K562 (cell line): ENCODE data around the gene YJEFN3. TPM values are rescaled to one million over a fixed set of nuclear protein-coding genes. Genes with fewer than 3 reads are reported as not detected.

Experiments
- ATAC-seq: fragments of 200-7000 bp; cut with Tn5 transposase; 3 replicates; pipeline ENCODE4 v1.9.1; 2020; ENCODE audit warnings: moderate library complexity
- BruUV-seq: library from RNA; stranded (reverse); fragments of 400-500 nt; replicated peaks from 2 replicates; lab custom pipeline; 2021; lab: Mats Ljungman, UMichigan
- CTCF ChIA-PET: fragments of 300-600 bp; formaldehyde crosslinking; extraction: SDS; loops from one replicate; lab custom pipeline; 2021; ENCODE audit warnings: low intra/inter-chr PET ratio; lab: Yijun Ruan, JAX
- POLR2A ChIA-PET: fragments of 300-600, 350-650 bp; sonication (Branson Sonifier 250); formaldehyde crosslinking; extraction: SDS; loops from one replicate; lab custom pipeline; 2021; ENCODE audit warnings: antibody characterized with exemption, inconsistent platforms; lab: Yijun Ruan, JAX
- DNase-seq, 4 experiments: peaks; one replicate each; pipeline versions ENCODE4 v3.0.0 to v3.0.0-alpha.2; 2011 to 2018; ENCODE audit warnings: low spot score in 3 of 4, mixed read lengths in 3 of 4; ENCODE audit errors: extremely low read depth in 1 of 4
- FAIRE-seq: peaks from 2 replicates; lab custom pipeline; 2011; peaks lifted over from hg19 to GRCh38; lab: Jason Lieb, UNC
- H2AFZ ChIP-seq: 2 replicates; pipeline ENCODE4 v1.6.0; 2011; ENCODE audit warnings: low read depth, low read length, control low read depth, inconsistent platforms
- H3K27ac ChIP-seq: fragments of 200-600 bp; 3 replicates; pipeline ENCODE4 v1.8.0; 2011; ENCODE audit warnings: low read depth, mild to moderate bottlenecking, control low read depth, inconsistent platforms, low read length, moderate library complexity, mixed read lengths; ENCODE audit errors: extremely low read depth
- H3K27me3 ChIP-seq, 2 experiments: fragments of 300-600 bp in 1 of 2; 2 replicates in 1 of 2; 3 replicates in 1 of 2; pipeline versions ENCODE4 v1.6.0 to v1.8.0; 2011; ENCODE audit warnings: inconsistent platforms in 2 of 2, low read length in 2 of 2, mild to moderate bottlenecking in 1 of 2, mixed read lengths in 1 of 2, moderate library complexity in 1 of 2; ENCODE audit not compliant: control insufficient read depth in 2 of 2, insufficient read depth in 2 of 2
- H3K36me3 ChIP-seq: fragments of 300-600 bp; 3 replicates; pipeline ENCODE4 v1.8.0; 2011; ENCODE audit warnings: mild to moderate bottlenecking, low read length, inconsistent platforms; ENCODE audit not compliant: control insufficient read depth, insufficient read depth
- H3K4me1 ChIP-seq, 2 experiments: fragments of 200-600 bp in 1 of 2; replicated peaks in 1 of 2; 2 replicates in 1 of 2; 3 replicates in 1 of 2; pipeline versions ENCODE4 v1.5.1 to v1.8.0; 2011; ENCODE audit warnings: inconsistent platforms in 2 of 2, low read length in 2 of 2, mild to moderate bottlenecking in 1 of 2, mixed read lengths in 1 of 2, moderate library complexity in 1 of 2; ENCODE audit not compliant: control insufficient read depth in 2 of 2, insufficient read depth in 2 of 2
- H3K4me2 ChIP-seq: 2 replicates; pipeline ENCODE4 v1.6.1; 2011; ENCODE audit warnings: low read length, control low read depth, inconsistent platforms, mixed read lengths; ENCODE audit not compliant: insufficient read depth
- H3K4me3 ChIP-seq: fragments of 200-600 bp; sonication (generic), shearing (Covaris generic); 2 replicates; pipeline ENCODE4 v1.5.1; 2016; ENCODE audit warnings: control low read depth, inconsistent platforms
- H3K79me2 ChIP-seq: fragments of 200-600 bp; 3 replicates; pipeline ENCODE4 v1.8.0; 2011; ENCODE audit warnings: low read length, inconsistent platforms; ENCODE audit not compliant: control insufficient read depth, insufficient read depth
- H3K9ac ChIP-seq, 2 experiments: 2 replicates each; pipeline versions ENCODE4 v1.6.0 to v1.6.1; 2011; ENCODE audit warnings: low read depth in 2 of 2, low read length in 2 of 2, control low read depth in 1 of 2, inconsistent platforms in 1 of 2, mild to moderate bottlenecking in 1 of 2, mixed read lengths in 1 of 2; ENCODE audit not compliant: insufficient read depth in 1 of 2
- H3K9me1 ChIP-seq: one replicate; pipeline ENCODE4 v1.6.0; 2011; ENCODE audit warnings: inconsistent platforms, mild to moderate bottlenecking, low read length, moderate library complexity; ENCODE audit not compliant: control insufficient read depth, insufficient read depth
- H3K9me3 ChIP-seq: replicated peaks from 2 replicates; pipeline ENCODE4 v1.5.1; 2011; ENCODE audit warnings: low read depth, low read length, inconsistent platforms; ENCODE audit not compliant: control insufficient read depth, insufficient read depth
- H4K20me1 ChIP-seq: replicated peaks from 2 replicates; pipeline ENCODE4 v1.6.1; 2011; ENCODE audit warnings: low read length, inconsistent platforms, mixed read lengths; ENCODE audit not compliant: control insufficient read depth, insufficient read depth
- ESRRB ChIP-seq: fragments of 250-450 bp; sonication (Bioruptor Pico); IDR thresholded peaks from 2 replicates; pipeline ENCODE4 v1.5.0; 2020; ENCODE audit warnings: mild to moderate bottlenecking, moderate library complexity, borderline replicate concordance
- FOXP4 ChIP-seq: sonication (generic); formaldehyde crosslinking; IDR thresholded peaks from 2 replicates; pipeline ENCODE4 v1.8.0; 2022; ENCODE audit warnings: mild to moderate bottlenecking, missing genetic modification reagents, borderline replicate concordance
- MAZ ChIP-seq, 2 experiments: fragments of 450-650 bp in 1 of 2; sonication (generic) in 1 of 2; formaldehyde crosslinking; IDR thresholded peaks in 1 of 2; conservative IDR thresholded peaks in 1 of 2; 2 replicates each; pipeline versions ENCODE4 v1.4.0 to v1.5.0; 2020; ENCODE audit warnings: mild to moderate bottlenecking in 1 of 2, missing genetic modification reagents in 1 of 2
- ZNF551 ChIP-seq: fragments of 250-450 bp; sonication (Bioruptor Pico); IDR thresholded peaks from 2 replicates; pipeline ENCODE4 v1.5.0; 2021; ENCODE audit warnings: mild to moderate bottlenecking, moderate library complexity
- WGBS: fragments of 100-300 bp; shearing (Covaris generic); methylation state at CpG from one replicate; pipeline ENCODE4 v1.1.6; 2016; ENCODE audit warnings: low coverage, mixed read lengths; ENCODE audit not compliant: insufficient coverage; ENCODE audit errors: missing lambda C conversion rate; 5-methylcytosine and 5-hydroxymethylcytosine counted together
- in situ Hi-C: fragments of 300-500 bp; cut with MboI; formaldehyde crosslinking; loops from 4 replicates; pipeline ENCODE4 v1.15.0; 2018; ENCODE audit warnings: inconsistent platforms, mixed read lengths
- intact Hi-C: fragments of 100-400 bp; cut with micrococcal nuclease; formaldehyde crosslinking; loops from 2 replicates; pipeline ENCODE4 v1.14.2; 2022
- polyA plus RNA-seq, 8 experiments: library from polyadenylated mRNA; depleted of rRNA in 4 of 8; stranded (reverse) in 5 of 8; unstranded in 3 of 8; fragments of >200 nt; fragmentation: Nextera tagmentation in 2 of 8; fragmentation: Illumina TruSeq in 1 of 8; extraction: Ambion mirVana in 2 of 8; extraction: Trizol in 1 of 8; gene quantifications; 2 replicates each; pipeline versions ENCODE4 v1.2.1 to v1.2.3, GENCODE V29; 2011 to 2014; ENCODE audit warnings: inconsistent platforms in 1 of 8, missing spikeins in 1 of 8
- total RNA-seq, 7 experiments: library from RNA; depleted of rRNA in 6 of 7; stranded (reverse); fragments of >200 nt in 6 of 7; fragmentation: Illumina TruSeq in 2 of 7; extraction: Trizol in 2 of 7; gene quantifications; 2 replicates each; pipeline versions ENCODE4 v1.2.1 to v1.2.3, GENCODE V29; 2011 to 2021; ENCODE audit warnings: low replicate concordance in 1 of 7
- TF ChIP-seq, protein P1 (sequence below): fragments of 450-650 bp; formaldehyde crosslinking; IDR thresholded peaks from 2 replicates; pipeline ENCODE4 v1.4.0; 2020; ENCODE audit warnings: mild to moderate bottlenecking, moderate library complexity
- TF ChIP-seq, protein P2 (sequence below): fragments of 150-350 bp; IDR thresholded peaks from 2 replicates; pipeline ENCODE4 v1.6.1; 2014; ENCODE audit warnings: low read depth, mild to moderate bottlenecking, low read length, borderline replicate concordance
- TF ChIP-seq, protein P3 (sequence below): sonication (generic); formaldehyde crosslinking; IDR thresholded peaks from 2 replicates; pipeline ENCODE4 v1.8.0; 2022; ENCODE audit warnings: mild to moderate bottlenecking, missing genetic modification reagents
- TF ChIP-seq, protein P4 (sequence below): fragments of 250-450 bp; sonication (Bioruptor Pico); IDR thresholded peaks from 2 replicates; pipeline ENCODE4 v1.9.0; 2021; ENCODE audit warnings: mild to moderate bottlenecking

The YJEFN3 gene
- total and polyA plus RNA-seq, 9 of the 15 experiments (the other 6 are each of a cell fraction or from before 2014, with no cell fraction given), result 0.04 to 5.8 (median 1.3) TPM; not detected in 1

- no peak overlapping the region for H2AFZ ChIP-seq
- peak overlapping the region in 1 of 2 experiments; percentile 35; a peak in 1 of 4 replicates for H3K9ac ChIP-seq
- peaks cover 4% of the 10 kb centered on the region for H3K9me1 ChIP-seq
- H3K79me2 ChIP-seq, result peaks cover 94% of the 10 kb centered on the region
- no peak for DNase-seq
- TF ChIP-seq ESRRB (CRISPR knock-in tag), result no peak
- TF ChIP-seq FOXP4 (CRISPR knock-in tag), result no peak
- TF ChIP-seq, protein P1, sequence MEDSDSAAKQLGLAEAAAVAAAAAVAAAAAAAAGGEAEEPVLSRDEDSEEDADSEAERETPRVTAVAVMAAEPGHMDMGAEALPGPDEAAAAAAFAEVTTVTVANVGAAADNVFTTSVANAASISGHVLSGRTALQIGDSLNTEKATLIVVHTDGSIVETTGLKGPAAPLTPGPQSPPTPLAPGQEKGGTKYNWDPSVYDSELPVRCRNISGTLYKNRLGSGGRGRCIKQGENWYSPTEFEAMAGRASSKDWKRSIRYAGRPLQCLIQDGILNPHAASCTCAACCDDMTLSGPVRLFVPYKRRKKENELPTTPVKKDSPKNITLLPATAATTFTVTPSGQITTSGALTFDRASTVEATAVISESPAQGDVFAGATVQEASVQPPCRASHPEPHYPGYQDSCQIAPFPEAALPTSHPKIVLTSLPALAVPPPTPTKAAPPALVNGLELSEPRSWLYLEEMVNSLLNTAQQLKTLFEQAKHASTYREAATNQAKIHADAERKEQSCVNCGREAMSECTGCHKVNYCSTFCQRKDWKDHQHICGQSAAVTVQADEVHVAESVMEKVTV, result no peak
- TF ChIP-seq ZNF551, result no peak
- TF ChIP-seq MAZ (CRISPR knock-in tag; conservative IDR thresholded peaks at IDR 0.05 in 1 of 2, IDR thresholded peaks at IDR 0.05 in 1 of 2), result no peak
- TF ChIP-seq, protein P2, sequence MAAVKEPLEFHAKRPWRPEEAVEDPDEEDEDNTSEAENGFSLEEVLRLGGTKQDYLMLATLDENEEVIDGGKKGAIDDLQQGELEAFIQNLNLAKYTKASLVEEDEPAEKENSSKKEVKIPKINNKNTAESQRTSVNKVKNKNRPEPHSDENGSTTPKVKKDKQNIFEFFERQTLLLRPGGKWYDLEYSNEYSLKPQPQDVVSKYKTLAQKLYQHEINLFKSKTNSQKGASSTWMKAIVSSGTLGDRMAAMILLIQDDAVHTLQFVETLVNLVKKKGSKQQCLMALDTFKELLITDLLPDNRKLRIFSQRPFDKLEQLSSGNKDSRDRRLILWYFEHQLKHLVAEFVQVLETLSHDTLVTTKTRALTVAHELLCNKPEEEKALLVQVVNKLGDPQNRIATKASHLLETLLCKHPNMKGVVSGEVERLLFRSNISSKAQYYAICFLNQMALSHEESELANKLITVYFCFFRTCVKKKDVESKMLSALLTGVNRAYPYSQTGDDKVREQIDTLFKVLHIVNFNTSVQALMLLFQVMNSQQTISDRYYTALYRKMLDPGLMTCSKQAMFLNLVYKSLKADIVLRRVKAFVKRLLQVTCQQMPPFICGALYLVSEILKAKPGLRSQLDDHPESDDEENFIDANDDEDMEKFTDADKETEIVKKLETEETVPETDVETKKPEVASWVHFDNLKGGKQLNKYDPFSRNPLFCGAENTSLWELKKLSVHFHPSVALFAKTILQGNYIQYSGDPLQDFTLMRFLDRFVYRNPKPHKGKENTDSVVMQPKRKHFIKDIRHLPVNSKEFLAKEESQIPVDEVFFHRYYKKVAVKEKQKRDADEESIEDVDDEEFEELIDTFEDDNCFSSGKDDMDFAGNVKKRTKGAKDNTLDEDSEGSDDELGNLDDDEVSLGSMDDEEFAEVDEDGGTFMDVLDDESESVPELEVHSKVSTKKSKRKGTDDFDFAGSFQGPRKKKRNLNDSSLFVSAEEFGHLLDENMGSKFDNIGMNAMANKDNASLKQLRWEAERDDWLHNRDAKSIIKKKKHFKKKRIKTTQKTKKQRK, result no peak
- TF ChIP-seq, protein P3, sequence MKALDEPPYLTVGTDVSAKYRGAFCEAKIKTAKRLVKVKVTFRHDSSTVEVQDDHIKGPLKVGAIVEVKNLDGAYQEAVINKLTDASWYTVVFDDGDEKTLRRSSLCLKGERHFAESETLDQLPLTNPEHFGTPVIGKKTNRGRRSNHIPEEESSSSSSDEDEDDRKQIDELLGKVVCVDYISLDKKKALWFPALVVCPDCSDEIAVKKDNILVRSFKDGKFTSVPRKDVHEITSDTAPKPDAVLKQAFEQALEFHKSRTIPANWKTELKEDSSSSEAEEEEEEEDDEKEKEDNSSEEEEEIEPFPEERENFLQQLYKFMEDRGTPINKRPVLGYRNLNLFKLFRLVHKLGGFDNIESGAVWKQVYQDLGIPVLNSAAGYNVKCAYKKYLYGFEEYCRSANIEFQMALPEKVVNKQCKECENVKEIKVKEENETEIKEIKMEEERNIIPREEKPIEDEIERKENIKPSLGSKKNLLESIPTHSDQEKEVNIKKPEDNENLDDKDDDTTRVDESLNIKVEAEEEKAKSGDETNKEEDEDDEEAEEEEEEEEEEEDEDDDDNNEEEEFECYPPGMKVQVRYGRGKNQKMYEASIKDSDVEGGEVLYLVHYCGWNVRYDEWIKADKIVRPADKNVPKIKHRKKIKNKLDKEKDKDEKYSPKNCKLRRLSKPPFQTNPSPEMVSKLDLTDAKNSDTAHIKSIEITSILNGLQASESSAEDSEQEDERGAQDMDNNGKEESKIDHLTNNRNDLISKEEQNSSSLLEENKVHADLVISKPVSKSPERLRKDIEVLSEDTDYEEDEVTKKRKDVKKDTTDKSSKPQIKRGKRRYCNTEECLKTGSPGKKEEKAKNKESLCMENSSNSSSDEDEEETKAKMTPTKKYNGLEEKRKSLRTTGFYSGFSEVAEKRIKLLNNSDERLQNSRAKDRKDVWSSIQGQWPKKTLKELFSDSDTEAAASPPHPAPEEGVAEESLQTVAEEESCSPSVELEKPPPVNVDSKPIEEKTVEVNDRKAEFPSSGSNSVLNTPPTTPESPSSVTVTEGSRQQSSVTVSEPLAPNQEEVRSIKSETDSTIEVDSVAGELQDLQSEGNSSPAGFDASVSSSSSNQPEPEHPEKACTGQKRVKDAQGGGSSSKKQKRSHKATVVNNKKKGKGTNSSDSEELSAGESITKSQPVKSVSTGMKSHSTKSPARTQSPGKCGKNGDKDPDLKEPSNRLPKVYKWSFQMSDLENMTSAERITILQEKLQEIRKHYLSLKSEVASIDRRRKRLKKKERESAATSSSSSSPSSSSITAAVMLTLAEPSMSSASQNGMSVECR (CRISPR knock-in tag), result no peak
- TF ChIP-seq, protein P4, sequence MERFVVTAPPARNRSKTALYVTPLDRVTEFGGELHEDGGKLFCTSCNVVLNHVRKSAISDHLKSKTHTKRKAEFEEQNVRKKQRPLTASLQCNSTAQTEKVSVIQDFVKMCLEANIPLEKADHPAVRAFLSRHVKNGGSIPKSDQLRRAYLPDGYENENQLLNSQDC (CRISPR knock-in tag), result no peak
- in situ Hi-C loops, result no loop called here
- no peak for ATAC-seq
- H3K27me3 ChIP-seq, result no peaks in the 10 kb centered on the region
- intact Hi-C loops, result loop anchor here (5.0 kb wide), 1 partner anchor 99 kb away; no protein-coding TSS in a partner anchor
- H3K4me1 ChIP-seq, result peaks cover 38 to 48% of the 10 kb centered on the region in 2 experiments
- BruUV-seq, result no TSS peak
- H3K36me3 ChIP-seq, result peaks cover 66% of the 10 kb centered on the region; the same call in 2 of the 3 replicates
- no peak overlapping the region for H3K4me2 ChIP-seq
- peaks cover 20% of the 10 kb centered on the region; the same call in 1 of the 2 replicates for H4K20me1 ChIP-seq
- no peaks in the 10 kb centered on the region for H3K9me3 ChIP-seq
- ChIA-PET CTCF (no interaction called here), POLR2A (interaction anchor here (0.6 kb wide), 1 partner anchor 10 kb away, joined by 3 read pairs; no protein-coding TSS in a partner anchor)
- H3K4me3 ChIP-seq, result no peak overlapping the region
- no peak for FAIRE-seq
- no peak overlapping the region for H3K27ac ChIP-seq
- 93% methylated on average over 5 of the region's 5 CpGs for WGBS
Observed at GRCh38 chr19:19485998-19486290, 42.8 kb upstream of the YJEFN3 start.
